Activated CD4-positive, CD25-positive, alpha-beta regulatory T cell treated with anti-CD3 and anti-CD28 coated beads, Interleukin-2, amount 50 U/mL, for 24 hours (primary cell): ENCODE results near the gene MPP3.
A peak's percentile ranks its signal among the peaks of the same experiment; 100 is the strongest.
"Not testable (repeated sequence)": the region's sequence is repeated elsewhere in the genome, so short reads cannot be mapped to it uniquely, and the experiment has no call there.

Experiments used
- ATAC-seq, 2 donors: fragments of 150-1000 bp; cut with Tn5 transposase; one replicate each; pipeline ENCODE4 v1.10.0; 2021; ENCODE audit warnings: mild to moderate bottlenecking in 1 of 2, moderate library complexity in 1 of 2

MPP3 gene

DNA sequence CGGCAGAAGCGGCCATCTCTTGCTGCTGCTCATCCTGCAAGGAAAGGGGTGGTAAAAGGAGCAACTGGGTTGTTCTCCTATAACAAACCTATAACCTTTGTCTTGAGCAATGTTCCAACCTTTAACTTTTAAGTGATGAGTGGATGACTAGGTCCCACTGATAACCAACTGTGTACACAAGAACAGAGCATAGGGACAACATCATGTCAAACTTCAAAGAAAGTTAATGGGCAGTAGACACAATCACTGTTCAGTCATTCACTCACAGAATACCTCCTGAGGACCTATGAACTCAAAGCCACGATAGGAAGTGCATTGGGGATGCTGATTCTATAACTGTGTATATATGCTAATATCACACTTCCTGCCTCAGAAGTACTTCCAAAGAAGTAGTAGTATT is 31.1 kb downstream of the MPP3 start:
- ATAC-seq, result no peak

- no peak for ATAC-seq
Observed at GRCh38 chr17:43800736-43801135, 32.2 kb downstream of the MPP3 start.

GRCh38 chr17:43799047-43799446 is 33.9 kb downstream of the MPP3 start:
- ATAC-seq, result no peak

GRCh38 chr17:43798024-43798423 is 34.9 kb downstream of the MPP3 start:
- ATAC-seq, result not testable (repeated sequence)

GRCh38 chr17:43792668-43793067 is 40.3 kb downstream of the MPP3 start:
- not testable (repeated sequence) for ATAC-seq

DNA sequence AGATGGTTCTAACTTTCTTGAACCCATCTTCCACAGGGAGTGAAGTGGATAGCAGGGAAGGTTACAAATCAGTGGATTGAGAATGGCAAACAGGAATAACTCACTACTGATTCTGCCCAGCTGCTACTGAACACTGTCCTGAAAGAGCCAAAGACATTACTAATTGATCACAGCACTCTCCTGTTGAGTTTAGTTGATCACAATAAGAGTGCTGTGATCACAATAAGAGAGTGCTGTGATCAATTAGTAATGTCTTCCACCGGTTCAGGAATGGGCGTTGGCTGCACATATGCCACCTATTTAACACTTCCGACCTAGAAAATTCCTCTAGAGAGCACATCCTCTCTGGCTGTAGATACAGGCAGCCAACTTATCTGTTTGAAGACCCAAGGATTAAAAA is 41.4 kb downstream of the MPP3 start:
- no peak for ATAC-seq

GRCh38 chr17:43790311-43790940 is 42.5 kb downstream of the MPP3 start:
- ATAC-seq, result no peak

GRCh38 chr17:43789482-43789881 is 43.5 kb downstream of the MPP3 start:
- no peak for ATAC-seq

GRCh38 chr17:43788540-43788939 is 44.4 kb downstream of the MPP3 start:
- ATAC-seq, result peak in 1 of 2 donors; percentile 30

GRCh38 chr17:43787728-43788127 is 45.2 kb downstream of the MPP3 start:
- no peak for ATAC-seq

- ATAC-seq, result no peak
Observed at GRCh38 chr17:43784628-43785101, 48.3 kb downstream of the MPP3 start.

GRCh38 chr17:43784068-43784467 is 48.9 kb downstream of the MPP3 start:
- ATAC-seq, result no peak

DNA sequence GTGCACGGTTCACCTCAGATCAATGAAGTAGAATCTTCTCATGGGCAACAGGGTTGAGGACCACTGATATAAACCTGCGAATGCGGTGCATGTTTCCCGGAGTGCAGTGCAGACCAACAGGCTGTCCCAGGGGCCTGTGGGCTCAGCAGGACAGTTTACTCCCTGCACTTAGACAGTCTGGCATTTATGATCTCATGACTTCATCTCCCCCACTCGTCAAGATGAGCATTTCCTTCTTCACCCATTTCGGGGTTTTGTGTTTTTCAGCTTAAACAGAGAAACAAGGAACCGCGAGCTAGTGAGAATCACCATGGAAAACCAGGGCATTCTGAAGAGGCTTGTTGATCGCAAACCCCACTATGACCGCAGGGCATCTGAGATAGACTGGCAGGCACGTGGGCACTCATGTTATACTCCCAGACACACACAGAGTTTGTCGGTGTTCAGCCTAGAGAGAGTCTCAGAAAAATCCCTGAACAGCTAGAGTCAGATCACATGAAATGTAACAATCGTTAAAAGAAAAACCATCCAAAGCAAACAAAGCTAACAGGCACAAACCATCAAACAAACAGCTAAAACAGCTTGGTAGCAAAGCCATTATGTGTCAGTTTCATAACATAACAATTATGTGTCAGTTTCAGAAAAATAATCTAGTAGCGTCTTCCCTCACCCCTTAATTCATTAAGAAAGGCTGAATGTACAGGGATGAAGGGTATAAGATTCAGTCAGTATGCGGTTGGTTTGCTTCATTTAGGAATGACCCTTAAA is 49.8 kb downstream of the MPP3 start:
- ATAC-seq, result no peak

DNA sequence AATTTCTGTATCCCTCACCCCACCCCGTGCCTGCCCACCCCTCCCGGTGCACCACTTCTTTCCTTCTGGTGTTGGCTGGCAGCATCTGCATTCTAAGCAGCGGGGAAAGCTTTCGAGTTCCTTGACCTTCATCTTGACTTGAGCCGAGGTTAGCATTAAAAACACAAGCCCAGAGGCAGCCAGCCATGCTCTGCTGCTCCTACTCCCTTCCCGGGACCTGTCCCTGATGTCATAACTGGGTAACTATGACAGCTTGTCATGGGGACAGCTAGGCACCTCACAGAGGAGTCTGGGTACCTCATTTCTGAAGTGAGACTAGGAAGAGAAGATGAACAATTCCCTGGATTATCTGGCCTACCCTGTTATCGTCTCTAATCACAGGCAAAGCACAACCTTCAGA is 52.8 kb downstream of the MPP3 start, which contains the start of gene CFAP97D1:
TSS of gene CFAP97D1 (plus strand) at position 301 of the 400 bp plus-strand sequence. CDS start at position 329, 28 bp downstream.
- no peak for ATAC-seq

DNA sequence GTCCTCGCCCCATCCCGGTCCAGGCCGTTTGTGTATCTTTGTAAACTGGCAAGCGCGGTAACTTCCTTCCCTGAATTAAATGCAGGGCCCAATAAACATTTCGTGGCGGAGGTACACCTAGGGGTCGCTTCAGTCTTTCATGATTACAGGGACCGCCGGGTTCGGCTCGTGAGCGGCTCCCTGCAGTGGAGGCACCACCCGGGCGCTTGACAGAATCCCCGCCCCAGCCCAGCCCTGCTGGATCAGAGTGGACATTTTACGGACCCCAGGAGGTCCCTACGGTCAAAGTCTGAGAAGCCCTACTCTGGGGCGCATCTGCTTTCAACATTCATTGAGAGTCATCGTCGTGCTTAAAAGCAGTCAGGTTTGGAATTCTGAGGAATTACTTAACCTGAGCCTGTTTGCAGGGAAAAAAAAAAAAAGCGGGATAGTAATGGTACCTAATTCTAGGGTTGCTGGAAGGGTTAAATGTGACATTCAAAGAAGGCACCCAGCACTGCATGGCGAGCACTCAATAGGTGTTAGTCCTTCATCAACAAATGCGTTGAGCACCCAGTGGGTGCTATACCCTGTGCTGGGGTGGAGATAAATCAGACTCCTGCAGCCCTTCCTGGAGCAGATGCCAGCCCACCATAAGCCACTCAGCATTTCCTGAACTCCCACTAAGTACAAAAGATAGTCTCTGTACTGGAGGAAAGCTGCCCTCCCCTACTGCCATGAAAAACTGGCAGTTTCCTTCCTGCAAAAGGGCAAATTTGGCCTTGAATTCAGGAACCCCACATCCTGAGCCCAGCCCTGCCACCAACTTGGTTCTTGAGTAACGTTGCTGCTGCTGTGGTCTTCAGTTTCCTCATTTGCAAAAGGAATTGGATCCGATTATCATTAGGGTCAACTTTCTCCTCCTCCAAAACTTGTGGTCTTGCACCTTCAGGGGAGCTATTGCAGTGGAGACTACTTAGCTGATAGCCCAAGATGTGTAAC is 53.5 kb downstream of the MPP3 start:
- peak; percentile 26 to 30 for ATAC-seq

GRCh38 chr17:43778337-43779144 is 54.4 kb downstream of the MPP3 start, which contains the start of gene DUSP3:
TSS of gene DUSP3 (minus strand) at chr17:43778977. CDS start at chr17:43778924, 53 bp downstream.
- ATAC-seq, result peak; percentile 96 to 97

DNA sequence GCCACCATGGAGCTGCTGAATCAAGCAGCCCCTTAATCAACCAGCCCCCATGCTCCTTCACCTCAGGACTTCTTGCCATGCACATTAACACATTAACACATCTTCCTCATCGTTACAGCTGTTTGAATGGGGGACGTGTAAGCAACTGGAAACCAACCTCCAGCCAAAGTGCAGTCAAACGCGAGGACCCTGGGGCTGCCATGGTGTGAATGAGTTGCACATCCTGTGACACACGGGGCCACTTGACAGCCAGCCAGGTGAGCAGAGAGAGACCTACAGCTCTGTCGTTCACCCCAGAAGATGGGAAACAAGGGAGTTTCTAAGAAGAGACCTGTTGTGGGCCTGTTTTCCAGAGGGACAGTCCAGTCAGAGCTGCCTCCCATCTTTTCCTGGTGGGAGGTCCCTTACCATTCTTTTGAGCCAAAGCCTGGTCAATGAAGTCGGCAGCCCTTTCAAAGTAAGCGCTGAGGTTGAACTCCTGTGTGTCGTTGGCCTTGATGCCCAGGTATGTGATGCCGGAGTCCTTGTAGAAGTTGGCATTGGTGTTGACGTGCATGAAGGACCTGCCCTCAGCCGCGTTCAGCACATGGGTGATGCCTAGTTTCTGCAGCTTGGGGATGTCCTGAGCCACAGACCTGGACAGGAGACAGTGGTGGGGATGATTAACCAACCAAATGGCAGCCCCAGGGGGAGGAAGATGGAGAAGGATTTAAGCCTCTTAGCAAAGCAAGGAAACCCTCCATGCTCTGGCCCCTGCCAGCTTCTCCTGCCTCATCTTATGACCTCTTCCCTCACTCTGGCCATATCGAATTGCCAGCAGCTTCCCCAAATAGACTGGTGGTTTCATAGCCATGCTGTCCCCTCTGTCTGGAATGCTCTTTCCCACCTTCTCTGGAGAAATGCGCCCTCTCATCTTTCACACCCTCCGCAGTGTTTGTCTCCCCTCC is 58.4 kb downstream of the MPP3 start:
- ATAC-seq, result no peak

DNA sequence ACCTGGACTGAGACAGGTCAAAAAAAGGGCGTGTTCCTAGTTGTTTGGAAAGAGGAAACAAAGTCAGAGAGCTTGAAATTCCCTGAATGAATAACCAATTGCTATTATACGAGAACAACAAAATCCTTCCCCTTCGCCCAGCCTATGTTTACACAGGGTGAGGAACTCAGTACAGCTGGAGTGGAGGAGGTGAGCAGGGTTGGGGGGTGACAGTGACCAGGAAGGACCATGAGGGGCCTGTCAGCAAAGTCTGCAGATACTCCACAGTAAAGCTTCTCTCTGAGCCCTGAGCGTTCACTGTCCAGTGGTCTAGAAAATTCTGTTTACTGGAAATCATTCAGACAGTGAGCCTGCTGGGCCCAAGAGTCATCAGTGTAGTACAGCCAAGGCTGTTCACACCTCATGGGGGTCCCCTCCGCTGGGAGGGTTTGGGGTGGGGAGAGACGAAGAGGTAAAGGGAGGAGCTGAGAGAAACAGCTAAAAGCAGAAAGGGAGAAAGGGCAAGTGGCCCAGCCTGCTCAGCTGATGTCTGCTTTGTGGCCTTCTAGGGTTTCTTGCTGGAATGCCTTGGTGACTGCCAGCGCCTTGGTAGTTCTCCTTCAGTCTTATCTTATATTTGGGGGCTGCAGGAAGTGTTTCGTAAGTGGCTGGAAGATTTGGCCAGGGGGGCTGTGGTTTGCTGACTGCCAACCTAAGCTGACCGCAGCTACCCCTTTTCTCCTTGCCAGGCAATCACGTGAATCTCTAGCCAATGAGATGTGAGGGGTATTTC is 59.9 kb downstream of the MPP3 start:
- ATAC-seq, result no peak

DNA sequence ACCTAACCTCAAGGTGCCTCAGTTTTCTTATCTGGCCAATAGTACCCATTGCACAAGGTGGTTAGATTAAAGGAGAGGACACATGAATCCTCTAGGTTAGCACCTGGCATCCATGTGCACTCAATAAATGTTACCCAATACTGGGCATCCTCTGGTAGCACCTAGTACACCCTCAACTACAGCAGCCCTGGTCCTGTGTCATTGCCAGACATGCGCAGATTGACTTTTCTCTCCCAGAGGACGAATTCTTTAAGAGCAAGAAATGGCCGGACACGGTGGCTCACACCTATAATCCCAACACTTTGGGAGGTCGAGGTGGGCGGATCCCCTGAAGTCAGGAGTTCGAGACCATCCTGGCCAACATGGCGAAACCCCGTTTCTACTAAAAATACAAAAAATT is 61.5 kb downstream of the MPP3 start:
- ATAC-seq, result no peak

DNA sequence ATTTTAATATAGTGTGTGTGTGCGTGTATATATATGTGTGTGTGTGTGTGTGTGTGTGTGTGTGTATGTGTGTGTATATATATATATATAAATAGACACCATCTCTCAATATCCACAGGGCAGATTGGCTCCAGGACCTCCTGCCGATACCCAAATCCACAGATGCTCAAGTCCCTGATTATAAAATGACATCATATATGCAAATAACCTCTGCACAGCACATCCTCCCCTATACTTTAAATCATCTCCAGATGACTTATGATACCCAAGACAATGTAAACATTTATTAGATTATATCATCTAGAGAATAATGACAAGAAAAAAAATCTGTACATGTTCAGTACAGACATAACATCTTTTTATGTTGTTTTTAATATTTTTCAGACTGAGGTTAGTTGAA is 62.0 kb downstream of the MPP3 start:
- no peak for ATAC-seq
